ENCODE results near the gene GPHN.

DNA sequence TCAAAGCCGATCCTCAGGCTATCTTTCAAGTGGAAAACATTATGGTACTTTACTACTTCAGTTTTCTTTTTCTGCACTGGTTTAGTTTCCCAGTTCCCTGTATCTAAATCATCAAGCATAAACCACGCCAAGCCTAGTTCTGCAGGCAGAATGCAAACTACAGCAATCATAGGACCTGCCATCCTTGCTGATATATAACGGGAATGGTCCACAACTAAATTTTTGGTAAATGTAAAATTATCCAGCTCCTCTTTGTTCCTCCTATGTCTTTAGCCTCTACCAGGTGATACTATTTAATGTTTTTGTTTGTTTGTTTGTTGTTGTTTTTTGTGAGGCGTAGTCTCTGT, 714.0 kb downstream of the GPHN start:
- no peak for TF ChIP-seq CTCF (IDR thresholded peaks at IDR 0.05)
- no peak for TF ChIP-seq POLR2A (IDR thresholded peaks at IDR 0.05)
- no peak for TF ChIP-seq POLR2AphosphoS5 (IDR thresholded peaks at IDR 0.05; ENCODE audit: insufficient read depth in 1 of 2, low read depth in 1 of 2)
